ENCODE measurements around the gene PREP. TPM values are rescaled to one million over a fixed set of nuclear protein-coding genes. Genes with fewer than 3 reads are reported as not detected.

PREP gene
- total RNA-seq, 4 donors from 2014 or later = 9.7 to 29.6 (median 17.1) TPM

DNA sequence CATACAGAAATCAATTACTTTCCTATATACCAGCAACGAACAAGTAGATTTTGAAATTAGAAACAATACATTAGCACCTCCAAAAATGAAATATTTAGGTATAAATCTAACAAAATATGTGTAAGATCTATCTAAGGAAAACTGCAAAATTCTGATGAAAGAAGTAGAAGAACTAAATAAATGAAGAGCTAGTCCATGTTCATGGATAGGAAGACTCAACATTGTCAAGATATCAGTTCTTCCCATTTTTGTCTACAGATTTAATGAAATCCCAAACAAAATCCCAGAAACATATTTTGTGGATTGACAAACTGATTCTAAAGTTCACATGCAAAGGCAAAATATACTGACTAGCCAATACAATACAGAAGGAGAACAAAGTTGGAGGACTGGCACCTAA is 33.7 kb downstream of the PREP start:
- Histone ChIP-seq H3K36me3 (no peaks in the 10 kb centered on the region), H3K27me3 (no peaks in the 10 kb centered on the region), H3K4me1 (no peaks in the 10 kb centered on the region), H3K4me3 (no peak overlapping the region), H3K9me3 (peaks cover 0 to 4% of the 10 kb centered on the region in 2 donors), H3K27ac (no peak overlapping the region)
- intact Hi-C loops (cut with DNase I; ENCODE audit: low total_unique reads) = no loop called here
- no peak for DNase-seq
- TF ChIP-seq, protein P1, sequence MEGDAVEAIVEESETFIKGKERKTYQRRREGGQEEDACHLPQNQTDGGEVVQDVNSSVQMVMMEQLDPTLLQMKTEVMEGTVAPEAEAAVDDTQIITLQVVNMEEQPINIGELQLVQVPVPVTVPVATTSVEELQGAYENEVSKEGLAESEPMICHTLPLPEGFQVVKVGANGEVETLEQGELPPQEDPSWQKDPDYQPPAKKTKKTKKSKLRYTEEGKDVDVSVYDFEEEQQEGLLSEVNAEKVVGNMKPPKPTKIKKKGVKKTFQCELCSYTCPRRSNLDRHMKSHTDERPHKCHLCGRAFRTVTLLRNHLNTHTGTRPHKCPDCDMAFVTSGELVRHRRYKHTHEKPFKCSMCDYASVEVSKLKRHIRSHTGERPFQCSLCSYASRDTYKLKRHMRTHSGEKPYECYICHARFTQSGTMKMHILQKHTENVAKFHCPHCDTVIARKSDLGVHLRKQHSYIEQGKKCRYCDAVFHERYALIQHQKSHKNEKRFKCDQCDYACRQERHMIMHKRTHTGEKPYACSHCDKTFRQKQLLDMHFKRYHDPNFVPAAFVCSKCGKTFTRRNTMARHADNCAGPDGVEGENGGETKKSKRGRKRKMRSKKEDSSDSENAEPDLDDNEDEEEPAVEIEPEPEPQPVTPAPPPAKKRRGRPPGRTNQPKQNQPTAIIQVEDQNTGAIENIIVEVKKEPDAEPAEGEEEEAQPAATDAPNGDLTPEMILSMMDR (IDR thresholded peaks at IDR 0.05) = no peak
- TF ChIP-seq POLR2A (IDR thresholded peaks at IDR 0.05) = no peak

- no peak for DNase-seq
- no peaks in the 10 kb centered on the region for H3K36me3 ChIP-seq
- no peaks in the 10 kb centered on the region for H3K4me1 ChIP-seq
- H3K27me3 ChIP-seq = no peaks in the 10 kb centered on the region
- no peaks in the 10 kb centered on the region for H3K9me3 ChIP-seq
- intact Hi-C loops (cut with DNase I; ENCODE audit: low total_unique reads) = no loop called here
- H3K4me3 ChIP-seq = no peak overlapping the region
- H3K27ac ChIP-seq = no peak overlapping the region
- TF ChIP-seq, protein P1 (IDR thresholded peaks at IDR 0.05) = no peak
- TF ChIP-seq POLR2A (IDR thresholded peaks at IDR 0.05) = no peak
These were observed 38.6 kb downstream of the PREP start for GRCh38 chr6:105364243-105364642.

- H3K4me3 ChIP-seq = no peak overlapping the region
- no peaks in the 10 kb centered on the region for H3K36me3 ChIP-seq
- intact Hi-C loops (cut with DNase I; ENCODE audit: low total_unique reads) = no loop called here
- no peak for TF ChIP-seq POLR2A (IDR thresholded peaks at IDR 0.05)
- TF ChIP-seq, protein P1 (IDR thresholded peaks at IDR 0.05) = no peak
- H3K4me1 ChIP-seq = no peaks in the 10 kb centered on the region
- H3K27ac ChIP-seq = no peak overlapping the region
- DNase-seq = no peak
- H3K27me3 ChIP-seq = no peaks in the 10 kb centered on the region
- no peaks in the 10 kb centered on the region for H3K9me3 ChIP-seq
These were observed 39.7 kb downstream of the PREP start for GRCh38 chr6:105363100-105363754.

DNA sequence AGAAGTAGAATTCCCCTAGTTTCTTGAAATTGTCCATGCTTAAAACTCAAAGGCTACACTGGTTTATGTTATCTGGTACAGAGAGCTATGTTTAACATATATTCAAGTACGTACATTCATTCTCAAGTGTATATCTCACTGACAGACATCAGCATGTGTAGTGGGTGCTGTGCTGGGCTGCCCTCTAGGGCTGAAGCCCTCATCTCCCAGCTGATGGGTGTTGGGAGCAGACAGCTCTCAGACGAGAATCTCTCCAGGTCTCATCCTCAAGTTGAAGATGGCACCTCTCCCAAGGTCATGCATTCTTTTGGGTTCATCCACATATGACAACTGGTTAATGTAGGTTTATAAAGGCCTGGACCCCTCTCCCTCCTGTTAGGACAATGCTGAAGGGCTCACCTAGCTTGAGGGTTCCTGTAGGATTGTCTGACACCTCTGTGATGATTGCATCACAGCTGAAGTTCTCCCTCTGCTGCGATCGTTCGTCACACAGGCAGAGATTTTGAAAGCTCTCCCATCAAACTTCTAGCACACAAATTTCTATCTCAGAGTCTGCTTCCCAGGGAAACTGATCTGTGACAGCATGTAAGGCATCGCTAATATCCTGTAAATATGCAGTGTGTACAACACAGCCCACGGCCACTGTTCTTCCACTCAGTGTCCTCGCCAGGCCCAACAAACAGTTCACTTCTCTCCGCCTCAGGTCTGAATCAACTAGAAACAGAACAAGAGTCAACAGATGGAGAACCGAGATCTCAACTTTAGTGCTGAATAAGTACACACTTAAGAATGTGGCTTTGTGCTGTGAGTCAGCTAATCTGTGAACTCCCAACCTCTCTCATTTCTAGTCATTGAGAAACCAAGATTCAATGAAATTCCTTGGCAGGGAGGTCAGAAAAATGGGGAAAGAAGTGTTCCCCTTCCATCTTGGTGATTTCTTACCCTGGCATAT is 43.2 kb downstream of the PREP start:
- no peak for TF ChIP-seq POLR2A (IDR thresholded peaks at IDR 0.05)
- TF ChIP-seq, protein P1 (IDR thresholded peaks at IDR 0.05) = no peak
- peaks cover 0 to 9% of the 10 kb centered on the region in 2 donors for H3K9me3 ChIP-seq
- H3K36me3 ChIP-seq = no peaks in the 10 kb centered on the region

DNA sequence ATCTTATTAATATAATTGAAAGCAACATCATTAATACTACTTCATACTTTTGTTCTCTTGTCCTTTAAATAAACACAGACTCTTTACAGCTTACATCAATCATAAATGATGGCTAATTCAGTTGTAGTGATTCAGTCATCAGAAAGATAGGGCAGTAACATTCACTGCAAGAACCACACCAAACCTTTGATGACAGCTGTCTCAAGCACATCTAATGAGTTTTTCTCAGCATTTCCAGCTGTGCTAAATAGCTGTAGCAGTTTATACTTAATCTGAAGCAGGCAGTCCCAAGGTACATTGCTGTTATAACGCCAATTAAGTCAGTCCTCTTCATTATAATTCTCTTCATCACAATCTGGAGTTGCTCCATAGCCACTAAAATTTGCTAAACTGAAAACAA is 45.7 kb downstream of the PREP start:
- intact Hi-C loops (cut with DNase I; ENCODE audit: low total_unique reads) = no loop called here
- Histone ChIP-seq H3K4me1 (no peaks in the 10 kb centered on the region), H3K9me3 (peaks cover 0 to 9% of the 10 kb centered on the region in 2 donors), H3K27me3 (no peaks in the 10 kb centered on the region), H3K36me3 (peaks cover 0 to 3% of the 10 kb centered on the region in 2 donors), H3K27ac (no peak overlapping the region), H3K4me3 (no peak overlapping the region)
- TF ChIP-seq, protein P1 (IDR thresholded peaks at IDR 0.05) = no peak
- no peak for TF ChIP-seq POLR2A (IDR thresholded peaks at IDR 0.05)
- no peak for DNase-seq

More for the DNA sequence above, 43.2 kb downstream of the PREP start:
- DNase-seq = no peak
- no peak overlapping the region for H3K4me3 ChIP-seq
- H3K27ac ChIP-seq = no peak overlapping the region
- no peaks in the 10 kb centered on the region for H3K4me1 ChIP-seq
- intact Hi-C loops (cut with DNase I; ENCODE audit: low total_unique reads) = no loop called here
- H3K27me3 ChIP-seq = no peaks in the 10 kb centered on the region
